ENCODE measurements around the gene HMCES.

Gene HMCES

DNA sequence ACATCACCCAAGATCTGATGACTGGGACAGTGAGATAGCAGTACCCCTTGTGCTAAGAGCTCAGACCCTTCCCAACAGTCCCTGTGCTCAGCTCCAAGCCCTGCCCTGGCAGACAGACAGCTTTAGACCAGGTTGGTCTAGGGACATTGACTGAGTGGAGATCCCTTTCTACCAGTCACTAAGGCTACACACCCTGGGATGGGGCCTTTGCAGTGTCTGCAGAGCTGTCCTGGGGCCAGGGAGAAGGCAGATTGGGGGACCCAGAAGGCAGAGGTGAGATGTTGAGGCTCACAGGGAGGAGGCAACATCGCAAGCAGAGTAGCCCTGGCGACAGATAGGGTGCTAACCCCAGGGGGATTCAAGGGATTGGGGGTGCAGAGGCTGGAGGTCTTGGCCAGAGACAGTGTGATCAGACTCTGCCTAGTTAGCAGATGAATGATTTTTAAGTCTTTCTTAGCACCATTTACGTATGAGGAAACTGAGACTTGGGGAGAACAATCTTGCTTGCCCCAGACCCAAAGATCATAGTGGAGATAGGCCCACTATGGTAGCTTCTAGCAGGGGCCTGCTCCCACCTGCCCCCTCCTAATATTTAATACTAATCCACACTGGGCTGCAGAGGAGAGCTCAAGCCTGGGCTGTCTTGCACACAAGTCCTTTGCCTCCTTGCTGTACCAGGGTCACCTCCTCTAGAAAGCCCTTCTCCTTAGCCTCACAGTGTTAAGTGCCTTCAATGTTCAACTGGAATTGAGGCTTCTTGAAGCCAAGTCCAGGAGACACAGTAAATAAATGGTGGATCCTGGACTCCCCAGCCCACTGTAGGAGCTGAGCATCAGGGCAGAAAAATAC lies 32.6 kb downstream of the HMCES start:
- no peak for DNase-seq (ENCODE audit: low read depth)
- H3K4me3 ChIP-seq (ENCODE audit: low read depth, low read length) = no peak overlapping the region
- TF ChIP-seq, protein P1, sequence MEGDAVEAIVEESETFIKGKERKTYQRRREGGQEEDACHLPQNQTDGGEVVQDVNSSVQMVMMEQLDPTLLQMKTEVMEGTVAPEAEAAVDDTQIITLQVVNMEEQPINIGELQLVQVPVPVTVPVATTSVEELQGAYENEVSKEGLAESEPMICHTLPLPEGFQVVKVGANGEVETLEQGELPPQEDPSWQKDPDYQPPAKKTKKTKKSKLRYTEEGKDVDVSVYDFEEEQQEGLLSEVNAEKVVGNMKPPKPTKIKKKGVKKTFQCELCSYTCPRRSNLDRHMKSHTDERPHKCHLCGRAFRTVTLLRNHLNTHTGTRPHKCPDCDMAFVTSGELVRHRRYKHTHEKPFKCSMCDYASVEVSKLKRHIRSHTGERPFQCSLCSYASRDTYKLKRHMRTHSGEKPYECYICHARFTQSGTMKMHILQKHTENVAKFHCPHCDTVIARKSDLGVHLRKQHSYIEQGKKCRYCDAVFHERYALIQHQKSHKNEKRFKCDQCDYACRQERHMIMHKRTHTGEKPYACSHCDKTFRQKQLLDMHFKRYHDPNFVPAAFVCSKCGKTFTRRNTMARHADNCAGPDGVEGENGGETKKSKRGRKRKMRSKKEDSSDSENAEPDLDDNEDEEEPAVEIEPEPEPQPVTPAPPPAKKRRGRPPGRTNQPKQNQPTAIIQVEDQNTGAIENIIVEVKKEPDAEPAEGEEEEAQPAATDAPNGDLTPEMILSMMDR (IDR thresholded peaks at IDR 0.05; ENCODE audit: insufficient read depth, low read depth, low read length, missing control alignments) = no peak

DNA sequence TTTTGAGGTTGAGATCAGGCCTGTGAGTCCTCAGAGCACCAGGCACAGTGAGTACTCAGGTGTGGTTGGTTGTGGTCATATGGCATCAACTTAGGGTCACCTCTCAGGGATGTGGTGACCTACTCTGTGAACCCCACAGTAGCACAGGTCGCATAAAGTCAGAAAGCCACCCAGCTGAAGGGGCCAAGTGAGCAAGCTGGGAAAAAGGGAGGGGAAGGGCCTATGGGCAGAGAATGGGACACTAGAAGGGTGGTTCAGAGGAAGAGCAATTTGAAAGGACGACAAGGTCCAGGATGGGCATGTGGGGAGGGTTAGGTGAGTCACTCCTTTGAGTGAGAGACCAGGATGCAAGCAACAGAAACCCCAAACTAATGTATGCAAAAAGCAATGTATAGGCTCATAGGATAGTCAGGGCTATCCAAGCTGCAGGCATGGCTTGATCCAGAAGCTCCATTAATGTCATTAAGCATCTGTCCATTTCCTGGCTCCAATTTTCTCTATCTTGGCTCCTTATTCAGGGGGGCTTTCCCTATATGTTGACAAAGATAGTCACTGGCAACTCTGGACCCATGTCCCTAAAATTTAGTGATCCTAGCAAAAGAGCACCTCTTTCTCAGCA lies 33.5 kb downstream of the HMCES start:
- DNase-seq (ENCODE audit: low read depth) = no peak
- TF ChIP-seq, protein P1 (IDR thresholded peaks at IDR 0.05; ENCODE audit: insufficient read depth, low read depth, low read length, missing control alignments) = no peak
- no peak overlapping the region for H3K4me3 ChIP-seq (ENCODE audit: low read depth, low read length)

DNA sequence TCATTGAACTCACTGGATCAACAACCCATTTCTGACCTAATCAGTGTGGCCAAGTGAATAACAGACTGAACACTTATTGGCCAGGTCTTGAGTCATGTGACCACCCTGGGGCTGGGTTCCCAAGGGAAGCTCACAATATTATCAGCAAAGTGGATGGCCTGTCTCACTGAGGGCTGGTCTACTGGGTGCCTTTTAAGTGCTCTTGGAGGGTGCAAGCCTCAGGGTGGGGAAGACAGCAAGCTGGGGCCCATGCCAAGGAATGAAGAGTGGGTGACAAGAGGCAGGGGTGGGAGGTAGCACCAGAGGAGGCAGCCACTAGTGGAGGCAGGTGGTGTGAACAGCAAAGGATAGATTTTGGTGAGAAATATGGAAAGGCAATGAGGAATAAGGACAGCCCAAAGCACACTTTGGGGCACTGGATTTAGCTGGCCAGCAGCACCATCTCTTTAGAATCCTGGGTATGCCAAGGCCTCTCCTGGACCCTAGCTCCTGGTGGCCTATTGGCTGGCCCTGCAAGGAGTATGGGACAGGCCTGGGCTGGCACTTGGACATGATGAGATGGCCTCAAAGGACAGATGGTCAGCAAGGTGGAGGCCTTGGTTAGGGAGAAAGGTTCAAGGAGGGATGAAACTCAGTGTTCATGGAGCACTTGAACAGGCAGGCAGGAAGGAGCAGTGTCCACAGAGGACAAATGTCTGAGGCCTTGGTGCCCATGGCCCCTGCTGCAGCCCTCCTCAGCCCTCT lies 34.2 kb downstream of the HMCES start:
- TF ChIP-seq, protein P1 (IDR thresholded peaks at IDR 0.05; ENCODE audit: insufficient read depth, low read depth, low read length, missing control alignments) = no peak
- no peak overlapping the region for H3K4me3 ChIP-seq (ENCODE audit: low read depth, low read length)
- no peak for DNase-seq (ENCODE audit: low read depth)

DNA sequence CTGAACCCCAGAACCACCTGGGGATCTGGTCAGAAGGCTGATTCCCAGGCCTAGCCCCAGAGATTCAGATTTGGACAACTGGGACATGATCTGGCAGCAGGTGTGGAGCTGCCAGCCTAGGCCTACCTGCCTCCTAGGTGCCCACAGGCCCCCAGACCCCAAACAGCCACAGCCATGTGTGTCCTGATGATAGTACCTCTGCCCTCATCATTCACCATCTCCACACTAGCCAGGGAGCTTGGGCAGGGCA lies 34.7 kb downstream of the HMCES start:
- TF ChIP-seq, protein P1 (IDR thresholded peaks at IDR 0.05; ENCODE audit: insufficient read depth, low read depth, low read length, missing control alignments) = no peak
- DNase-seq (ENCODE audit: low read depth) = no peak
- no peak overlapping the region for H3K4me3 ChIP-seq (ENCODE audit: low read depth, low read length)

DNA sequence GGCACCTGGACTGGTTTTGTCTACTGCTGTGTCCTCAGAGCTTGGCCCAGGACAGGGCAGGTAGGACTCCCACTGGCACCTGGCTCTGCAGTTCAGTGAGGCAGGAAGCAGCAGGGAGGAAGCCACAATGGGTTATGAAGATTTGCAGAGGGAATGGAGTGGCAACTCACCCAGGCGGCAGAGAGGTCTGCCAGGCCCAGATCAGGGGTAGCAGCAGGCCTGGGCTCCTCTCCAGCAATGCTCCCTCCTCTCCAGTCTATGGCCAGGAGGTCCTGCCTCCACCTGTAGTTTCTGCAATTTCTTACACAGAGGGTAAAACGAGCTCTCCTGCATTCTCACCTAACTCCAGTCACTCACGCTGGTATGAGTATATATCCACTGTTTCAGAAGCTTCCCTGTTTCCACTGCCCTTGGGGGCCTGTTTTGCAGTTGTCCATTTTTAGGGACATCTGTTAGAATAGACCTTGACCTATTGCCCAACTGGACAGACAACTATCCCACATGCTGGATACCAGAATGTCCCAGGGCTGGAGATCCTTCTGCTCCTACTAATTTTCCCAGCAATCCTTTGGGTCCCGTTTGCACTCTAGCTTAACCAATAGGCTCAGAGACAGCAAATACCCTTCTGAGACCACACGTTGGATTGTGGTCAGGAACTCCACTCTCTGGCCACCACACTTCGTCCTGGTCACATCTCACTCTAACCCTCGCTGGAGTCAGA lies 35.2 kb downstream of the HMCES start:
- peak; percentile 18 for DNase-seq (ENCODE audit: low read depth)
- TF ChIP-seq, protein P1 (IDR thresholded peaks at IDR 0.05; ENCODE audit: insufficient read depth, low read depth, low read length, missing control alignments) = no peak
- H3K4me3 ChIP-seq (ENCODE audit: low read depth, low read length) = no peak overlapping the region

DNA sequence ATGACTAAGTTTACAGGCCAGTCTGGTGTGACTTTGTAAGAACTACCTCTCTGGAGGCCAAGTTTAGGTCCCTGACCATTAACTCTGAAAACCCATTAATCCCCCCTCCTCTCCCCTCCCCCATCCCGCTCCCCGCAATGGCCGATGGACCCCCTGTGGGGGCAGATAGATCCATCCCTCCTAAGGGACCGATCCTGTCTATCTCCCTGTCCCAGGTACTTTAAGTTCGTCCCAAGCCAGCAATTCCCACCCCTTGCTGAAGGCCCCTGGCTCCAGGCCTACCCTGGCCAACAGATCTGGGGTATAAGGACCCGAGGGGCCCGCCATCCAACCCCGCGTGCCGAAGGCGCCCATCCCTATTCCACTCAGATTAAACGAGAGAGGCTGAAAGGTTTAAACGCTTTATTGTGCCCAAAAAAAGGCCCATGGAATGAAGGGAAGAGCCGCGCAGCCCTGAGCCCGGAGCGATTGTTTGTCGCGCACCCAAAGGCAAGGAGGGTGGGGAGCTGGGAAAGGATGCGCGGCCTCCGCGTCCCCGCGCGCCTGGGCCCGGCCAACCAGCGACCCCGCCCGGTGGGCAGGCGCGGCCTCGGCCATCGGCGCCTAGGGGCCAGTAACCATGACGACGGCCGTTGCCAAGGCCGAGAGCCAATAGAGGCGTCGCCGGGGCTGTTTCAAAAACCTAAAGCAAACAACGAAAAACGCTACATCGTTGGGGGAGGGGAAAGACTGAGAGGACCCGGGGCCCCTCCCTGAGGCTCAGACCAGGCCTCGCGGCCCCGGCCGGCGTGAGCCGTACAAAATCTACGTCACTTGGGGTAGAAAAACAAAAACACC lies 35.9 kb downstream of the HMCES start:
- H3K4me3 ChIP-seq (ENCODE audit: low read depth, low read length) = peak overlapping the region; percentile 57
- TF ChIP-seq, protein P1 (IDR thresholded peaks at IDR 0.05; ENCODE audit: insufficient read depth, low read depth, low read length, missing control alignments) = no peak
- DNase-seq (ENCODE audit: low read depth) = peak; percentile 69

Data from GM12865 (cell line).